SK-N-SH treated with all-trans-retinoic acid at 6 μM for 48 hours (cell line): ENCODE measurements around the gene TGFBR2.

Source experiments
- CSDC2 ChIP-seq: fragments of 250-450 bp; sonication (Bioruptor Pico); IDR thresholded peaks from 2 replicates; pipeline ENCODE4 v1.5.0; 2020; ENCODE audit warnings: mild to moderate bottlenecking, moderate library complexity
- TCF4 ChIP-seq: fragments of 250-450 bp; sonication (Bioruptor Pico); IDR thresholded peaks from 2 replicates; pipeline ENCODE4 v1.8.0; 2021; ENCODE audit warnings: mild to moderate bottlenecking, moderate library complexity, borderline replicate concordance
- TSHZ2 ChIP-seq: fragments of 250-450 bp; sonication (Bioruptor Pico); IDR thresholded peaks from 2 replicates; pipeline ENCODE4 v1.5.0; 2020; ENCODE audit warnings: mild to moderate bottlenecking, moderate library complexity
- ZFP3 ChIP-seq: fragments of 250-450 bp; sonication (Bioruptor Pico); IDR thresholded peaks from 2 replicates; pipeline ENCODE4 v1.5.0; 2020; ENCODE audit warnings: mild to moderate bottlenecking, moderate library complexity
- ZNF70 ChIP-seq: fragments of 450-650 bp; formaldehyde crosslinking; IDR thresholded peaks from 2 replicates; pipeline ENCODE4 v1.5.0; 2020; ENCODE audit warnings: mild to moderate bottlenecking, moderate library complexity

GRCh38 chr3:30586096-30586805 lies 20.1 kb upstream of the TGFBR2 start:
- TF ChIP-seq TCF4 (CRISPR knock-in tag) (no peak), ZFP3 (CRISPR knock-in tag) (no peak), ZNF70 (no peak), CSDC2 (CRISPR knock-in tag) (no peak), TSHZ2 (no peak)
